HG02642 (cell line): Measurements from ENCODE around the gene TMEM150A.
A peak's percentile ranks its signal among the peaks of the same experiment; 100 is the strongest.
"Not testable (repeated sequence)": the region's sequence is repeated elsewhere in the genome, so short reads cannot be mapped to it uniquely, and the experiment has no call there.

Experiments
- ATAC-seq: cut with Tn5 transposase; IDR thresholded peaks from one replicate; pipeline ENCODE4 v1.9.1; 2021; ENCODE audit warnings: mild to moderate bottlenecking; ENCODE audit not compliant: unreplicated experiment, poor library complexity

TMEM150A gene

GRCh38 chr2:85577386-85578242, 24.9 kb downstream of the TMEM150A start, which contains the start of gene VAMP8:
TSS of gene VAMP8 (plus strand) at chr2:85577586. CDS start at chr2:85577647, 61 bp downstream.
- peak; percentile 66 for ATAC-seq

GRCh38 chr2:85577063-85577385, 25.5 kb downstream of the TMEM150A start:
- ATAC-seq, result no peak

DNA sequence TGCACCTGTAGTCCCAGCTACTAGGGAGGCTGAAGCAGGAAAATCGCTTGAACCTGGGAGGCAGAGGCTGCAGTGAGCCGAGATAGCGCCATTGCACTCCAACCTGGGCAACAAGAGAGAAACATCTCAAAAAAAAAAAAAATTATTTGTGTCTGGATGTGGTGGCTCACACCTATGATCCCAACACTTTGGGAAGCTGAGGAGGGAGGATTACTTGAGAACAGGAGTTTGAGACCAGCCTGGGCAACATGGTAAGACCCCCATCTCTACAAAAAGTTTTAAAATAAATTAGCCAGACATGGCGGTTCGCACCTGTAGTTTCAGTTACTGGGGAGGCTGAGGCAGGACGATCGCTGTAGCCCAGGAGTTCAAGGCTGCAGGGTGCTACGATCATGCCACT, 26.8 kb downstream of the TMEM150A start:
- no peak for ATAC-seq

DNA sequence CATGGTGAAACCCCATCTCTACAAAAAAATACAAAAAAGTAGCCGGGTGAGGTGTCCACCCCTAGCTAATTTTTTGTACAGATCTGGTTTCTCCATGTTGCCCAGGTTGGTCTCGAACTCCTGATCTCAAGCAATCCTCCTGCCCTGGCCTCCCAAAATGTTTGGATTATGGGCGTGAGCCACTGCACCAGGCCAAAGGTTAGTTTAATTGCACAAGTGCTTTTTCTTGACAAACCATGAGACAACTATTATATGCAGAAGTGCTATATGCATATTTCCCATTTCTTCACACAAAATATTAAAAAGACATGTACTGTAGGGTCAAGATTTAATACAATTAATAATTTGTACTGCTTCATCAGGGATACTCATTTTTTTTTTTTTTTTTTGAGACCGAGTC, 36.2 kb downstream of the TMEM150A start:
- no peak for ATAC-seq

GRCh38 chr2:85564144-85564563, 38.3 kb downstream of the TMEM150A start:
- ATAC-seq, result no peak

- peak; percentile 91 for ATAC-seq
These were observed 41.0 kb downstream of the TMEM150A start, which contains the start of gene GGCX for GRCh38 chr2:85561280-85562212. TSS of gene GGCX (minus strand) at chr2:85561493. CDS start at chr2:85561428, 65 bp downstream.

DNA sequence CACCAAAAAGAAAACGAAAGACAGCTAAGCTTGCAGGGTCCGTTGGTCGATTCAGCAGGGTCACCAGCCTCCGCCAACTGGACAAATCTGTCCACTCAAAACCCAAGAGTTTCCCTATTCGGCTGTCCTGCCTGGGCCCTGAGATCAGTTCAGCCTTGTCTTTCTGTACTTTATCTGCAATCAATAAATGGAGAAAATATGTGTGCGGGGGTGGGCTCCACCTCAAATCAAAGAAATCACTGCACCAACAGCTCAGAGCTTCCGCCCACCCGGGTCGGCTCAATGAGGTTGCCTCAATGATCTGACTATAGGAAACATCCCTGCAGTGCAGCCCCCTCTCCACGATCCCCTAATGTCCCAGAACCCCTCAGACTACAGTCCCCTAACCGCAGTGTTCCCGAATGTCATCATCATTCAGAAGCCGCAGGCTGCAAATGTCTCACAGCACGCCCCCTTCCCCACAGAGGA, 41.7 kb downstream of the TMEM150A start:
- ATAC-seq, result peak; percentile 29

DNA sequence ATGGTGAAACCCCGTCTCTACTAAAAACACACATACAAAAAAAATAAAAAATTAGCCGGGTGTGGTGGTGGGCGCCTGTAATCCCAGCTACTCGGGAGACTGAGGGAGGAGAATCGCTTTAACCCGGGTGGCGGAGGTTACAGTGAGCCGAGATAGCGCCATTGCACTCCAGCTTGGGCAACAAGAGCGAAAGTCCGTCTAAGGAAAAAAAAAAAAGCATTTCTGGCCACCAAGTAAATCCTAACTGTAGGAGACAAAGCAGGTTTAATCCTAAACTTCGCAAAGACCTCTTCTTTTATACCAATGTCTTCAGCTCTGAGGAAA, 42.1 kb downstream of the TMEM150A start:
- not testable (repeated sequence) for ATAC-seq

DNA sequence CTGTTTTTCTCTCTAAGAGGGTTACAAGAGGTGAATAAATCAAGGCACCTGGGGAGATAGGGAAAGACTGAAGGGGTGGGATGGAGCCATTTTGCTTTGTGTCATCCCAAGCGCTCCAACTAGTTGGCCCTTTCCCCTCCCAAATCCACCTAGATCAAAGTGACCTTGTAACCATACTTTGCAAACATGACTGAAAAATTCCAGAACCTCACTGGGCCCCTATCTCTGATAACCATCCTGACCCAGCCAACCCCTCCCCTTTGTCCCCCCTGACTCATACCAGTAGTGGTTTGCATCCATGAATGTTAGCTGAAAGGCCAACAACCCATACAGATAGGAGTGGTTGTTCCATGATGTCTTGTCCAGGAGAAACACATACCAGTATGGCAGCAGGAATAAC, 44.3 kb downstream of the TMEM150A start:
- no peak for ATAC-seq

GRCh38 chr2:85557130-85557529, 45.4 kb downstream of the TMEM150A start:
- ATAC-seq, result no peak

- no peak for ATAC-seq
These were observed 47.4 kb downstream of the TMEM150A start for GRCh38 chr2:85554980-85555612.

- no peak for ATAC-seq
These were observed 49.3 kb downstream of the TMEM150A start for GRCh38 chr2:85553184-85553583.

GRCh38 chr2:85551698-85552678, 50.5 kb downstream of the TMEM150A start:
- peak; percentile 74 for ATAC-seq

DNA sequence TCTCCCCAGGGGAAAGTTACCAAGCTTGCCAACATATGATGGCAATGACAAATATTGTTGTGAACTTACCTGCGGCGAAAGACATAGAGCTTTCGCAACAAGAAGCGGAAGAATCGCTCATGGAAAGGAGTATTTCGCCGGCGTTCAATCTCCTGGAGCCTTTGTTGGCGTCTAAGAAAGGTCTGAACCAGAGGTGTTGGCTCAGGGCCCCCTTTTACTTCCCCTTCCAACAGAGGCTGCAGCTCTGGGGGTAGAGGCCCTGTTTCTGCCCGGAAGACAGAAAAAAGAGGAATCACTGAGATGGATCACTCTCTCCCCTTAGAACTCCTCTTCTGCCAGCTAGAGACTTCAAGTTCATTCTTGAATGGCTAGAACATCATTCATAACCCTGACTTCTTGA, 52.0 kb downstream of the TMEM150A start:
- no peak for ATAC-seq

- no peak for ATAC-seq
These were observed 52.7 kb downstream of the TMEM150A start for GRCh38 chr2:85549826-85550225.

GRCh38 chr2:85549095-85549494, 53.4 kb downstream of the TMEM150A start:
- ATAC-seq, result no peak

- no peak for ATAC-seq
These were observed 53.9 kb downstream of the TMEM150A start for GRCh38 chr2:85548608-85548900.
